ENCODE measurements around the gene NOSTRIN. TPM values are rescaled to one million over a fixed set of nuclear protein-coding genes. Genes with fewer than 3 reads are reported as not detected.

NOSTRIN gene
- total and polyA plus RNA-seq, 2 donors (not counting 3 experiments of a cell fraction or from before 2014, with no cell fraction given) = 0.03 to 0.75 TPM

- ChIA-PET POLR2A (no interaction called here), CTCF (interaction anchor here (0.6 to 3.8 kb wide), 15 partner anchors 9 to 640 kb away, joined by 3 to 107 read pairs (median 4); no protein-coding TSS in a partner anchor)
- FAIRE-seq = peak; percentile 85
Observed at GRCh38 chr2:168758970-168759820, 43.2 kb upstream of the NOSTRIN start.

More at GRCh38 chr2:168758970-168759820, 43.2 kb upstream of the NOSTRIN start:
- dilution Hi-C loops (cut with MboI; ENCODE audit: extremely low pct_ligation_motif_present, low sequenced_read_pairs) (no loop called here), intact Hi-C loops (cut with micrococcal nuclease) (loop anchor here (1.0 to 5.0 kb wide), 4 partner anchors 52 to 413 kb away; partner anchors contain the start of gene CERS6)
- no peaks in the 10 kb centered on the region for H4K20me1 ChIP-seq (replicated peaks; ENCODE audit: control insufficient read depth, extremely low read depth, insufficient read depth, low read length)
- no peak overlapping the region for H3K9ac ChIP-seq (replicated peaks; ENCODE audit: extremely low read depth, insufficient read depth, low read length)
- H3K4me3 ChIP-seq (replicated peaks in 1 of 3; ENCODE audit: insufficient read depth in 1 of 3, low read depth in 1 of 3, low read length in 3 of 3) = no peak overlapping the region
- H3K27ac ChIP-seq (ENCODE audit: insufficient read depth, low read depth, low read length) = no peak overlapping the region
- H3K36me3 ChIP-seq (ENCODE audit: control insufficient read depth in 2 of 2, extremely low read depth in 1 of 2, insufficient read depth in 2 of 2, low read length in 2 of 2) = no peaks in the 10 kb centered on the region
- no peaks in the 10 kb centered on the region for H3K79me2 ChIP-seq (ENCODE audit: control insufficient read depth, insufficient read depth, low read length)
- H2AFZ ChIP-seq (ENCODE audit: low read depth, low read length) = no peak overlapping the region
- H3K27me3 ChIP-seq (ENCODE audit: control insufficient read depth in 2 of 2, insufficient read depth in 2 of 2, low read length in 2 of 2) = no peaks in the 10 kb centered on the region
- H3K9me3 ChIP-seq (replicated peaks; ENCODE audit: control insufficient read depth, insufficient read depth, low read length) = no peaks in the 10 kb centered on the region
- H3K4me2 ChIP-seq (ENCODE audit: insufficient read depth, low read length) = no peak overlapping the region
- peaks cover 14% of the 10 kb centered on the region for H3K4me1 ChIP-seq (ENCODE audit: control insufficient read depth, extremely low read depth, insufficient read depth, low read length)
- TF ChIP-seq CTCF (IDR thresholded peaks at IDR 0.05; ENCODE audit: extremely low read depth in 1 of 2, insufficient read depth in 1 of 2, low read depth in 1 of 2, low read length in 2 of 2) (peak; percentile 40 to 62), JUN (IDR thresholded peaks at IDR 0.05; ENCODE audit: borderline replicate concordance, insufficient read depth, insufficient read length, low read depth) (no peak)
- no TSS peak for BruUV-seq (replicated peaks)
- peak; percentile 58 for DNase-seq (ENCODE audit: low read depth, low spot score)
- no peaks in the 10 kb centered on the region for H3K9me1 ChIP-seq (replicated peaks; ENCODE audit: control insufficient read depth, extremely low read depth, insufficient read depth, low read length)
